Hematopoietic multipotent progenitor cell treated with erythropoietin and hydrocortisone succinate and interleukin-3 and kit ligand, for 6 days (in vitro differentiated cells): Measurements from ENCODE around the gene SP140L.
"Not testable (repeated sequence)": the region's sequence is repeated elsewhere in the genome, so short reads cannot be mapped to it uniquely, and the experiment has no call there.

Experiments used
- DNase-seq: peaks from one replicate; pipeline ENCODE4 v3.0.0-alpha.2; 2015

Gene SP140L

DNA sequence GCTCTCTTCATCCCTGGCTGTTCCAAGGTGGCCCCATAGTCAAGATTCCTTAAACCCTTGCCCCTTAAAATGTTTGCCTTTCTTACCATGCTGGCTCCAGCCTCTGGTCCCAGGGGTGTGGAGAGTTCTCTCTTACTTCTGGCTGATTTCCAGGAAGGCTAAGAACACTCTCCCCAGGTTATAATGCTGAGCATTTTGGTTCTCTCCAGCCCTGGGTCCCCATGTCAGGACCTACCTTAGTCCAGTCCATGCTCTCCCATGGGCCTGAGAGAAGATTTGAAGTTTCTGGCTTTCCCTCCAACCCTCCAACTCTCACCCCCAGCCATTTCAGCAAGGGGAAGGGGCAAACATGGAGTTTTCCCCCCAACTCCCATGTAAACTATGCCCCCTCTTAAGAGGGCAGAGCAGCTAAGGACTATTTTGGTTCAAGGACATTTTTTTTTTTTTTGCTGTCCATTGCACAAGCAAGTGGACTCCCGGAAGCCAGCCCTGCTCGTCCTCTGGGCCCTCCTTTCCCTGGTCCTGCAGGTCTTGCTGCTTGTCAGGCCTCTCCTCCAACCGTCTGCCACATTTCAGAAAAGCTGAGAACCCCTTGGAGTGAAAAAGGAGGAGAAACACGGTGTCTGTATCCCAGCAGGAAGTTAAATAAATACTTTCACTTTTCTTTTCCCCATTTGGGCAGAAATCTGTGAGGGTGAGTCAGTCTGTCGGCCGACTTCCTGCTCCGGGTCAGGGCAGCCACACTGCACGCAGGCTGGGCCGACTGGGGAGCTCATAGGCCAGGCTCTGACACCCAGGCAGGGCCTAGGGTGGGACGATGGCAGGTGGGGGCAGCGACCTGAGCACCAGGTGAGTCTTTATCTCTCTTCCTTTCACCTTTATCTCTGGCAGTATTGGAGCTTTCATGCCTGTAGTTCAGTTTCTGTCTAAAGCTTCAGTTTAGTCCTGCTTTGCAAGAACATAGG, at the start of gene SP140L:
TSS of gene SP140L (plus strand) at position 741 of the 965 bp plus-strand sequence. CDS start at position 818, 77 bp downstream.
- peak; percentile 89 for DNase-seq

DNA sequence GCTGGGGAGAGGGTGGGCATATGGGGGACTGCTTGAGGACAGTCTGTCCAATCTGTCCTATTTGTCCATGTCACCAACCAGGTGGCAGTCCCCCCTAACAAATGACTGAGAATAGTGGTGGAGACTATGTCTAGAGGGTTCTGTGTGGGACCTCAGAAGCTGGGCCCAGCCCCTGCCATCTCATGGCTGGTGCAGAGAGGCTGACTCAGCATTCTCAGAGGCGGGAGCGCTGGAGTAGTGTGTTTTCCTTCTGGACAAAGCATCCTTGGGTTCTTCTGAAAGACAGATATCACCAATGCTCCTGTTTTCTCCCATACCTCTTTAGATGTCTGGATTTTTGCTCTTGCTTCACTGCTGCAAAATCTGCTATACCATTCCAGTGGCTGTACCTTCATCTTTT, 44.1 kb upstream of the SP140L start:
- no peak for DNase-seq

DNA sequence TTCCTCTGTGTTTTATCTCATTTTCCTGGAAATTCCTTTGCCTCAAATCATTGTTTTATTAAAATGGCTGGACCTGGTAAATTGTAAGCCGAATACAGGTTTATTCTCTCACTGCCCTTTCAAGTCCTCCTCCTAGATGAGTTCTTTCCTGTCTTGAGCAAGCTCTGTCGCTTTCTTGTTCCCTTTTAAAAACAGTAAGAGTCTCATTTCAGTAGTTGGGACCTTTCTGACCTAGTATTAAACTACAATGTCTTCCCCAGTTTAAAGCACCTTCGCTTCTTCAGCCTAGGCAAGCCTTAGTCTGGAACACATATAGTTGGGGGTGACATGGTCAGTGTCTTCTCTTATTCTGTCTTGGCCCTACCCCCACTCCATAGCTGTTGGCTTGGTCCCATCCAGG, 40.9 kb upstream of the SP140L start:
- DNase-seq, result no peak

DNA sequence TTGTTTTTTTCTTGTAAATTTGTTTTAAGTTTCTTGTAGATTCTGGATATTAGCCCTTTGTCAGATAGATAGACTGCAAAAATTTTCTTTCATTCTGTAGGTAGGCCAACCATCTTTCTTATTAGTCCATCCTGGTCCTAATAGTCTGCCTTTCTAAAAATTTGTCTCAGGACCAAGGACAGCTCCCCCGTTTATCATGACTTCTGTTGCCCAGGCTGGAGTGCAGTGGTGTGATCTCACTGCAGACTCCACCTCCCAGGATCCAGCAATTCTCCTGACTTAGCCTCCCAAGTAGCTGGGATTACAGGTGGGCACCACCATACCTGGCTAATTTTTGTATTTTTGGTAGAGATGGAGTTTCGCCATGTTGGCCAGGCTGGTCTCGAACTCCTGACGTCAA, 37.7 kb upstream of the SP140L start:
- DNase-seq, result peak; percentile 59

DNA sequence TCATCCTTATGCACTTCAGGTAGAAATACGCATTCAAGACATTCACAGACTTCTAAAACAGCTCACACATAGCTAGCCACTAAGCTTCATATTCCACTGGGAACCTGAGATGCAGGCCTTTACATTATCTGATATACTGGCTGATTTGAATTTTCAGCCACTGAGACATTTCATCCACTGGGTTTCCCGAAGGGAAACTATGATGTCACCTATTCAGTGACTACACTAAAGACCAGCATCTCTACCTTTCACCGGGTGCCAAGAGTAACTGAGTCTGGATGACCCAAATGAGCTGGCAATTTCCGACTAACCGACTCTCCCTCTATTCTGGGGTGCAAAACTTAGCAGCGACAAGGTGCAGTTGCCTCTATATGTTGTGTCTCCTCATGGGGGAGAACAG, 31.8 kb upstream of the SP140L start:
- no peak for DNase-seq

DNA sequence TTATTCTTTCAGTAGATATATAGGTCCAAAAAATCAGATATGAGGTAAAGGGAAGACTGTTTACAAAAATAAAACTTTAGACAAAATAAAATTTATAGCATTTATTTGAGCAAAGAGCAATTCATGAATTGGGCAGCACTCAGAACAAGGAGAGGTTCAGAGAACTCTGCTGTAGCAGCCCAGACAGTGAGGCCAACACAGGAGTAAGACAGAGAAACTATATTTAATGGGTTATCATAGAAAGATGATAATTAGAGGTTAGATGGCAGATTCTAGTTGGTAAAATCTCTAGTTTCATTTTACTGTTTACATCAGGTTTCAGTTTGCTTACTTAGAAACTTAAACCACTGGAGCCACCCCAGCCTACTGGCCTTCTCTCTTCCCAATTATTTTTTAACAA, 30.1 kb upstream of the SP140L start:
- DNase-seq, result no peak

DNA sequence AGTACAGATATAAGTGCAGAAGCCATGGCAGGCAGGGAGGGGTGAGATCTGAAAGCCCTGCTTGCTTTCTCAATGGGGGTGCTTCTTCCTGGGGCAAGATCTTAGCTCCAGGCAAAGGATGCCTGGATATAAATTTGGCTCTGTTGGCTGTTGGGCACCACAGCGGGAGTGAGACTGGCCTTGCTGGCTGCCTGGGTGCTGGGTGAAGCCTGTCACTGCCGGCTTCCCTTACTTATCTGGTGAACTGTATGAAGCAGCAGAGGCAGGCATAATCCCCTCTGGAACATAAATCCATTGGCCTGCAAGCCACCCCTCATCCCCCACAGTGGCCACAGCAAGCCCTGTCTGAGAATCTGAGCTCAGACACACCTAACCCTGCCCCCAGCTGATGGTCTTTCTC, 27.4 kb upstream of the SP140L start:
- DNase-seq, result no peak

DNA sequence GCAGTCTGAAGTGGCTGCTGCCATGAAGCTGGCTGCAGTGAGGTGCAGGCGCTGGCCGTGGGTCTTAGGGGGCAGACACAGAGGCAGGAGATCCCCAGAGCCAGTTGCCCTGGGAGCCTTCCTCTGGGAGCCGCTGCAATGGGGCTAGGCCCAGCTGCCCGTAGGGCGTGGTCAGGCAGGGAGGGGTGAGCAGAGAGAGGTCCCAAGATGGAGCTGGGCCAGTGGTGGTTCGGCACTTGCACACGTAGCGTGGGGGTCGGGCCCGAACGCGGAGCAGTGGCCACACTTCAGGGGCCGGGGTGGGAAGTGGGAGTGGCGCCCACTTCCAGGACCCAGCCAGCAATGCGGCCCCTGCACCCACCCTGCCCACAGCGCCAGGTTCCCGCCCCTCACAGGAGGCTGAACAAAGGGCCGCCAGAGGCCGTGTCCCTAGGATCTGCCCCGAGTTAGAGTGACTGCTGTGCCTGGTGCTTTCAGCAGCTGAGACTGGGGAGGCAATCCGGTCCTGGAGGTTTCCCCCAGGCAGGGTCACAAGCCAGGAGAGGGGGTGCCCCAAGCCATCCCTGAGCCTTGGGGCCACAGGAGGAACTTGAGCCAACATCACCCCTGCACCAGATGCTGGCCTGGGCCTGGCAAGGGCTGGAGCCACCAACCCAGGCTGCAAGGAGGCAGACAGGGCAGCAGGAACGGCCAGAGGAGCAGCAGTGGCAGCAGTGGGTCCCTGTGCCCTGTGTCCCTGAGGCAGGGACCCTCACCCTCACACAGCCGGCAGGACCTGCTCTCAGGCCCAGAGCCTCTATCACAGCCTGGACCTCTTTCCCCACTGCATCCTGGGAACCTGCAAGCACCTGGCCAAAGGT, 21.3 kb upstream of the SP140L start:
- no peak for DNase-seq

DNA sequence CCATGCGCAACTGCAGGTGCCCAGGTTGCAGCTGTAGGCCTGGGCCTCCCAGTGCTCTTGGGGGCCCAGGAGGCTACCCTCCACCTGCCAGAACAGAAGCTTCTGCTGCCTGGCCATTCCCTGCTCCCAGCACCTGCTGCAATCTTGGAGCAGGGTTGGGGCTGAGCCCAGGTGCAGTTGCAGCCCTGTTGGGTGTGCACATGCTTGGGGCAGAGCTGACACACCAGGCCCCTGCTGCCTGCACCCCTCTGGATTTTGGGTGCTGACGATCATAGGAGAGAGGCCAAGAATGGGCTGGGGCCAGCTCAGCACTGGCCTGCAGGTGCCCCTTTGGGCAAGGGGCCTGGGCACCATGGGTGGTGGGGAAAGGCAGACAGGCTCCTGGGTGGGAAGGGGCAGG, 20.5 kb upstream of the SP140L start:
- no peak for DNase-seq

DNA sequence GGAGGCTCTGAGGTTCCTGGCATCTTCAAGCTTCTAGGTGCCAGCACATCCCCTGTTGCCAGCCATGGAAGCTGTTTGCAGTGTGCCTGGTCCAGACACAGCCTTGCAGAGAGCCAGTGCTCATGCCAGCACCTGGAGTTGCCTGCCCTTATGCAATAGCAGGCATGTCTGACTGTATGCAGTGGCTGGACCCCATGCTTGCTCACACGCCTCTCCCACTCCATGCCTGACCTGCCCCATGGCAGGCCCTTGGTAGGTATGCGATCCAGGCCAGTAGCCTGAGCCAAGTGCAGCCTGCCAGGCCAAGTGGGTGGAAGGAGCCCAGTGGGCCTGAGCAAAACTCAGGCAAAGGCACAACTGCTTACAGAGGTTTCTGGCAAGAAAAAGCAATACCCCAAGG, 19.5 kb upstream of the SP140L start:
- DNase-seq, result no peak

DNA sequence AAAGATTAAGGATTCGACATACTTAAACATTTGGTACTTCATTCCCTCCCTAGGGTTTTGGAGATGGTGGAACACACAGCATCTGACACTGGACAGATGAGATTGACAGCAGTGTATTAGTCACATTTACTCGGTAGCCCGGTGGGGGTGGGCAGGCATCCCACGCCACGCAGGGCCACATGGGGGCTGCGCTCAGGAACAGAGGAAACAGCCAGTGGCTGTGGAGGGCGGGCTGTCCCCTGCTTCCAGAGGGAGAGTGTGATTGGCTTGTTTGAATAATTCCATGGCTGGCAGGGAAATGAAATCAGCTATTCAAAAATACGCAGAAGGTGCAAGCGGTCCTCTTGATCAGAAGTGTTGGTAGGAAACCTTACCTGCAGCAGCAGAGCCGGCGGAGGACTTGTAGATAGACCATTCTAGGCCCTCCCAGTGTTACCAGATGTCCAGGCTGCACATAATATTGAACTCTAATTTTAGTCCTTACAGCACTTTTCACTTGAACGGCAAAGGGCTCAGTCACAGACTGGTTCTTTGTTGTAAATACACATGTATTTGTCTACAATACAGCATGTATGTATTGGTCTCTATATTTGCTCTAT, 18.5 kb upstream of the SP140L start:
- DNase-seq, result no peak

DNA sequence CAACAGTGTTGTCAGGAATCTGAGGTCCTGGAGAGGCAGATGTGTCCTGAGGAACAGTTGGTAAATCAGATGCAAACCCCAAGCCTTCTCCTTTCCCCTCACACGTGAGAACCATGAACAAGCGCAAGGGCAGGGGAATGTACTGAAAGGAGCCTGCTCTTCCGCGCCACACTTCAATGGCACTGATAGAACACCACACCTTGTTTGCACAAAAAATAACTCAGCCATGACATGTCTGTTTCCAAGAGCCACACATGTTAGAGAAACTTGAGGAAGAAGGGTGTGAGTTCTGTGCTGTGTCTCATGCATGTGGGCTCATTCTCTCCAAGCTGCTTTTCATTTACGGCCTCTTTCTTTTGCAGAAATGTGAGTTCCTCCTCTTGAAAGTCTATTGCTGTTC, 16.2 kb upstream of the SP140L start:
- DNase-seq, result not testable (repeated sequence)

DNA sequence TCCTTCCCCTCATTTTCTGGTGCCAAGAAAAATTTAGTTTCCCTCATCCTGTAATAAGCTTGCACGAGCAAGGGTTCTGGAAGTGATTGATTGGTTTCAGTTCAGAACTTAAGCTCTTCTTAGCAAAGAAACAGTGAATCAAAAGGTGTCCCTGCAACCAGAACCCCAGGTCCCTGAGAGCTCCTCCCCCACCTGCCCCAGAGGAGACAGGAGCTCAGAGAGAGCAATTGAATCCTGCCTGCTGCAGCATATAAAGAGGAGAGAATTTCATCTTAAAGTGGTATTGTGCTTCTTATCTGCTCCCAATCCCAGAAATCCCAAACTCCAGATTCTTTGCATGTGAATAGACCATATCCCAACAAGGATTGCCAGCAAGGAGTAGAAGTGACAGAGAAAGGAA, 15.4 kb upstream of the SP140L start:
- not testable (repeated sequence) for DNase-seq

DNA sequence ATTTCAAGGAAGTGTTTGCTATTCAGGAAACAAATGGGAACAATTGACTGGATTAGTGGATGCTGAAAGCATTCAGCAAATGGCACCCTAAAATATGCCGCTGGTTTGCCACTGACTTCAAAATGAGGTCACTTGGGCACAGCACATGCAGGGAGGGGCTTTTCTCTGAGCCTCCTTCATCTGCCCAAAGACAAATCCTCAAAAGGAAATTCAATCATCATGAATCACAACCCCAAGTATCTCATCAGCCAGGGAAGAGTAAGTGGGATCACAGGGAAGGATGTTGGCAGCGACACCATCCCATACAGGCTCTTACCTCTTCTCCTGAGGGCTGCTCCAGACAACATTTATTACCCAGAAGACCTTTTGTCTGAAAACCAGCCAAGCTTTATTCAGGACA, 14.4 kb upstream of the SP140L start:
- no peak for DNase-seq

DNA sequence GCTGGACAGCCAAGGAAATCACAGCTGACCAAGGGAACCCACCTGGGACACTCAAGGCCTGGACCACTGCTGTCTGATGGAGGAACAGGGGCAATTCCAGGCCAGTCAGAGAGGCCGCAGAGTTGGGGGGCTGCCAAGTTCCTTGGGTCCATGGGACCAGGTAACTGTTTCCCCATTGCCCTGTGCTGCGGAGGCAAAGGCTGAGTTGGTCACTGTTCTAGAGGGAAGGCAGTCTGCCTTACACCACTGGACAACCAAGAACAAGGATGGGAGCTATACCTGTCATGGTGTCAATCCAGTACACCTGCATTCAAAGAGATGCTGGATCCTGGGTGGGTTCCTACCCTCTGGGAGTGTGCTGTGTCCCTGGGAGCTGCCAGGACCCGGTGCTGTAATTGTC, 9.6 kb upstream of the SP140L start:
- no peak for DNase-seq

DNA sequence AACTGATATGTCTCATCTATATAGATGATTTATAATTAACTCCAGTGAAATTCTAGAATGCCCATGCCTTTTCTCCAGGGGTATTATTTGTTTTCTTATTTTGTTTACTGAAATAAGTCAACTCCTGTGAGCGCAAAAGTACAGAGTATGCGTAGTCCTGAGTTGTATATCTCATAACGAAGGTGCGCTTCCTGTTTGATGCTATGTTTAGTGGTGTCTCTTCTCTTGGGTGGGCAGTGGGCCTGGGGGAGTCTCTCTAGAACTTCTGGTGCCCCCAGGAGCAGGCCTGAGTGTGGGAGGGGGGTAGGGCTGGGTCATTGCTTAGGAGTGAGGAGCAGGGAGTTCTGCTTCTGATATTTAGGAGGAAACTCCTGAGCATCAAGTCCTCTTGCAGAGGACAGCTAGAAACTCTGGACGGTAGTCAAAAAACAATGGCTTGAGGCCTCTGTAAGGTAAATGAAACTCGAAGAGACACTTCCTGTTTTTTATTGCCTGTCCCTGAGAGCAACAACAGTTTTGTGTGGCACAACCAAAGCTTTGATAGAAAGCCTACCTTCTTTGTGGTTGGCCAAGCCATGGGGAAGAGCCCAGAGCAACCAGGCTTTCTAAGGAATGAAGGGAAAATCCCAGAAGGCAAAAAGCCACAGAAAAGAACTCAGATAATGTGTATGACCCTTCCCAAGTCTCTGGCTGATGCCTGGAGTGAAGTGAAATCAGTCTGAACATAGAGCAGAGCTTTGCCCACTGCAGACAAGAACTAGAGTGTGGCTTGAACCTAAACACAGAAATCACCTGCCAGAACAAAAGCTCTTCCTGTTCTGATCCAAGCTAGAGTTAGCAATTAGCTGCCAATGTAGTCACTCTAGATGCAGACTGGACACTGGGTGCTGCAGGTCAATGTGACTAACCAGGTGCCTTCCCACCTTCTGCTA, 8.5 kb upstream of the SP140L start:
- peak; percentile 38 for DNase-seq

DNA sequence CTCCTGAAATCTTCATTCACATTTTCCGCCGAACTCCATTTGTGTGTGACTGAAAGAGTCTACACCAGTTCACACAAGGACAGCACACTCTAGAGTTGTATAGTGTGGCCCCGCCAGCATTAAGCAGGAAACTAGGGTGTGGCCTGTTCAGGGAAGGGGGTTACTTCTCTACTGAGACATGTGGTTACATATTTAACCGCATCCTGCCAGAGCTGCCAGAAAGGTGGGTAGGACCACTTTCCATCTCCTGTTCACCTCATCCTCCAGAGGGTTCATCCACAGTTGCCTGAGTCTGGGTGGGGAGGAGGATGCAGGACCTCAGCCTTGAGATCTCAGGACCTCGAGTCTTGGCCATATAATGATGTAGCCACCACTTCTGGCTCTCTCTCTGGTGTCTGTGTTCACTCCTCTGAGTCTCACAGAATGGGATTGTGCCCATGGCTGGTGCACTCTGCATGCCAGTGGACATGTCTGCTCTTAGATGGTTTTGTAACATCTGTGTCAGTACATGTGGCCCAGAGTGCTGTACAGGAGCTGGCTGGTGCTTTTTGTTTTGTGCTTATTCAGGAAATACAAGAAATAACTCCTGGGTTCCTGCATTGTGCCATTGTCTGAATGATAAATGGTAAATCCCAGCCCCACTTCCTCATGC, 7.7 kb upstream of the SP140L start:
- DNase-seq, result peak; percentile 80

DNA sequence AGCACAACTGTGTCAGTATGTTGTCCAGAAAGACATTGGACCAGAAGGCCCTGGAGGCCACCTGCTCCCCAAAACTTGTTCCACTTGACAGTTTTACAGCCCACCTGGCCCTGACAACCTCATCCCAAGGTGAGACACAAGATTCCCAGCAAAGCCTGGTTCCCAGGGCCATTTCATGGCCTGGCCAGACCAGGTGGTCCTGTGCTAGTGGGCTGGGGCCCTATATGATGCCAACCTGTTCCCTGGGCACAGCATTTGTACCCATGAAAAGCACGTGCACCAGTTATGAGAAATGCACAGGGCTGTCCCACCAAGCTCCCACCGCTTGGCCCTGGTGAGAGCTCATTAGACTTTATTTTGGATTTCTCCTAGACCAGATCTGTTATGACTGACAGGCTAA, 6.0 kb upstream of the SP140L start:
- DNase-seq, result no peak

DNA sequence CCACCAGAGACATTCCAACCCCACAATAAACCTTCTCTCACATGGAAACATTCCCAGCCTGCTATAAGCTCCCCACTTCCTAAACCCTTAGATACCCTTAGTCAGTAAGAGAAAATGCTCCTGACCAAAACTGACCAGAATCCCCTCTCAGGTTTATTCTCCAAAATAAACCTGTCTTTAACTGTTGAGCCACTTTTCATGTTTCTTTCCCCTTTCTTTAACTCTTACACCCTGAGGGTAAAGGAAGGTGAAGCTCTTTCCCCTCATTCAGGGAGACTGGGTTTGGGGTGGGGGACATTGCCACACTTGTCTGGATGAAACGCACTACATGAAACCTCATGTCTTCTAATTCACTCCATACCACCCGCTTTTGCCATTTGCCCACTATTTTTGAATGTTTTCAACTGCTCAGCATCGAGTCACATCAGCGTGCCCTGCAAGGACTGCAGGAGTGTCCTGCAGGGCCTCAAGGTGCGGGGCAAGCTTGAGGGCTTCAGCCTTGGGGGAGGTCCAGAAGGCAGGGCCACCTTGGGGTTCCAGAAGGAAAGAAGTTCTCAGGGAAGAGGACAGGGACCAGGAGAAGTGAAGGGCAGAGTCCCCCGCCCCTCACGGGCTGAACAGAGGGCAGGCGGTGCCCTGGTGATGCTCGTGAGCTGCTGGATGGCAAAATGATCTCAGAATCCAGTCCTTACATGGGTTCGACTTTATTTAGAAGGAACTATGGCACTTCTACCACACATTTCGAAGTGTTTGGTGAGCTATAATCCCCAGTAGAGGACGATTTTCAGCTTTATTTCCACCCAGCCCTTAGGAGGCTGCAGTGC, 4.2 kb upstream of the SP140L start:
- no peak for DNase-seq

DNA sequence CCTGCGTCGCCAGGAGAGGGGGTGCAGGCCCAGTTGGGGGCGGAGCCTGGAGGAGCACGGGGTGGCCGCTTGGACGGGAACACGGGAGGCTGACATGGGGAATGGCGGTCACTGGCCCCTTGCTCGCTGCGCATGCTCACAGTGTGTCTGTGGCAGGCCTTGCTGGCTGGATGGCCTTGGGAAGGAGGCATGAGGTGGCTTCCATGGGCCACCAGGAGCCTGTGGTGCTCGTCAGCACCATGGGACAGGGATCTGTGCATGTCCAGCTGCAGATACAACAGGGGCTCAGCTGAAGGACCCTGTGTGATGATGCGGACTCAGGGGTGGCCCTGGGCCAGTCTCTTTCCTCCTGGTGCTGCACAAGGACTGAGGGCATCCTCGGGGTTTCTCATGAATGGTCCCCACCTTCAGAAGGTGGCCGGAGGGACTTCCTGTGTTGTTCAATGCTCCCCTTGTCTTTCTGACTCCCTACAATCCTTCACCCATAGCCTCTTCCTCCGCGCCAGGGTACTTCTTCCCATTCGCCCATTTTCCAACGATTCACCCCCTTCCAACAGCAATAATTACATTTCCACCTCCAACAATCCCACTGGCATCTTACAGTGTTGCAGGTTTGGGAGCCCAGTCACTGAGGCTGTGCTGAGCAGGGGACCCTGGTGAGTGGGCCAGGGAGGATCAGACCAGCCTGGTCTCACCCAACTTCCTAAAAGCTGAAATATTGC, 3.4 kb upstream of the SP140L start:
- no peak for DNase-seq
